Measurements from ENCODE around the gene SLC10A2. TPM values are rescaled to one million over a fixed set of nuclear protein-coding genes. Genes with fewer than 3 reads are reported as not detected.

The SLC10A2 gene
- polyA plus RNA-seq, 1 donor (not counting 4 experiments of a cell fraction or from before 2014, with no cell fraction given) = 0.39 TPM

DNA sequence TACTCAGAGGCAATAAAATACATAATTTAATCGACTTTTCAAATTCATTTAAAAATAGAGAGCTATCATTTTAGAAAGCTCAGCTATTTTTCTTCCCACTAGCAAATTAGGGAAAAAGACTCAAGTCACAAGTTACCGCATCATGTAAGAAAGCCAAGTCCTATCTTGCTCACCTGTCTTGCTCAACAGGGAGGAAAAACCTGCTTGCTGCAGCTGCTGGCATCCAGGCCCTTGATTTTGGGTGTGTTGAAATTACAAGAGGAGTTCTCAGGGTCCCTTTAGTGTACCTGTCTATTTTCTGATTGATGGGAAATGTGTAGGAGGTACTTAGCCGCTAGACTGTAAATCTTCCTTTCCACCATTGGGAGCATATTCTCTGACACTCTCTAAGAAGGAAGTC, 22.2 kb downstream of the SLC10A2 start:
- peak; percentile 41 for FAIRE-seq
- TF ChIP-seq, protein P1, sequence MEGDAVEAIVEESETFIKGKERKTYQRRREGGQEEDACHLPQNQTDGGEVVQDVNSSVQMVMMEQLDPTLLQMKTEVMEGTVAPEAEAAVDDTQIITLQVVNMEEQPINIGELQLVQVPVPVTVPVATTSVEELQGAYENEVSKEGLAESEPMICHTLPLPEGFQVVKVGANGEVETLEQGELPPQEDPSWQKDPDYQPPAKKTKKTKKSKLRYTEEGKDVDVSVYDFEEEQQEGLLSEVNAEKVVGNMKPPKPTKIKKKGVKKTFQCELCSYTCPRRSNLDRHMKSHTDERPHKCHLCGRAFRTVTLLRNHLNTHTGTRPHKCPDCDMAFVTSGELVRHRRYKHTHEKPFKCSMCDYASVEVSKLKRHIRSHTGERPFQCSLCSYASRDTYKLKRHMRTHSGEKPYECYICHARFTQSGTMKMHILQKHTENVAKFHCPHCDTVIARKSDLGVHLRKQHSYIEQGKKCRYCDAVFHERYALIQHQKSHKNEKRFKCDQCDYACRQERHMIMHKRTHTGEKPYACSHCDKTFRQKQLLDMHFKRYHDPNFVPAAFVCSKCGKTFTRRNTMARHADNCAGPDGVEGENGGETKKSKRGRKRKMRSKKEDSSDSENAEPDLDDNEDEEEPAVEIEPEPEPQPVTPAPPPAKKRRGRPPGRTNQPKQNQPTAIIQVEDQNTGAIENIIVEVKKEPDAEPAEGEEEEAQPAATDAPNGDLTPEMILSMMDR (optimal IDR thresholded peaks at IDR 0.05 in 1 of 3, IDR thresholded peaks at IDR 0.05 in 1 of 3, conservative IDR thresholded peaks at IDR 0.05 in 1 of 3; ENCODE audit: extremely low read depth in 1 of 3, insufficient read depth in 2 of 3, low read length in 3 of 3) = no peak
- TF ChIP-seq EZH2 (IDR thresholded peaks at IDR 0.05; ENCODE audit: low read length) = no peak
- H3K27me3 ChIP-seq (ENCODE audit: control insufficient read depth, extremely low read depth, insufficient read depth, low read length) = no peaks in the 10 kb centered on the region

DNA sequence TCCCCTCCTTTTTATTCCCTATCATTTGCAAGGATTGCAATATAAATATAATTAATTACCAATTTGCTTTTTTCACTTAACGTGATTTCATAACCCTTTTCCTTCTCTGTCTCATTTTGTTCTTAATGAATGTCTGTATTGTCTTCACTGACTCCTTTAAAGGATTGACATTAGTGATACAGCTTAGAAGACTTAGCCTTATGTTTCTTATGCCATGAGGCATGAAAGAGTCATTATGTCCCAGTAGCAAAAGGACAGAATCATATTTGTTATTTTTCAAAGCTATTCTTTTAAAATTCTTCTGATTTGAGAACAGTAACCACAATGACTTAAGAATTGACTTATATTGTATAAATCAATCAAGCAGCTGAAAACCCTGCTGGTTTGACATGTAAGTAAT, 26.2 kb downstream of the SLC10A2 start:
- Histone ChIP-seq H3K4me1 (ENCODE audit: control insufficient read depth, extremely low read depth, insufficient read depth, low read length) (no peaks in the 10 kb centered on the region), H3K9ac (ENCODE audit: control insufficient read depth, extremely low read depth, insufficient read depth, low read length) (no peak overlapping the region), H3K36me3 (ENCODE audit: control insufficient read depth in 2 of 2, extremely low read depth in 1 of 2, insufficient read depth in 2 of 2, low read length in 2 of 2) (no peaks in the 10 kb centered on the region), H3K9me3 (ENCODE audit: control insufficient read depth, low read depth, low read length) (no peaks in the 10 kb centered on the region), H3K9me1 (ENCODE audit: control insufficient read depth, extremely low read depth, insufficient read depth, low read length) (no peaks in the 10 kb centered on the region), H4K20me1 (ENCODE audit: control insufficient read depth, extremely low read depth, insufficient read depth, low read length) (no peaks in the 10 kb centered on the region), H3K27me3 (ENCODE audit: control insufficient read depth, extremely low read depth, insufficient read depth, low read length) (no peaks in the 10 kb centered on the region), H3K27ac (ENCODE audit: control insufficient read depth, insufficient read depth, low read length) (no peak overlapping the region), H3K79me2 (ENCODE audit: control insufficient read depth, insufficient read depth, low read length) (no peaks in the 10 kb centered on the region), H3K4me3 (ENCODE audit: control insufficient read depth in 2 of 3, extremely low read depth in 1 of 3, insufficient read depth in 2 of 3, low read depth in 1 of 3, low read length in 3 of 3) (no peak overlapping the region), H2AFZ (ENCODE audit: control insufficient read depth, low read length) (no peak overlapping the region), H3K4me2 (ENCODE audit: control insufficient read depth, extremely low read depth, insufficient read depth, low read depth, low read length) (no peak overlapping the region)
- DNase-seq (ENCODE audit: low read depth, low spot score) (no peak), FAIRE-seq (no peak)
- no peak for TF ChIP-seq EZH2 (IDR thresholded peaks at IDR 0.05; ENCODE audit: low read length)
- TF ChIP-seq, protein P1 (optimal IDR thresholded peaks at IDR 0.05 in 1 of 3, IDR thresholded peaks at IDR 0.05 in 1 of 3, conservative IDR thresholded peaks at IDR 0.05 in 1 of 3; ENCODE audit: extremely low read depth in 1 of 3, insufficient read depth in 2 of 3, low read length in 3 of 3) = no peak
- dilution Hi-C loops (cut with MboI; ENCODE audit: extremely low pct_ligation_motif_present, low sequenced_read_pairs) = no loop called here

More for the DNA sequence above, 22.2 kb downstream of the SLC10A2 start:
- Histone ChIP-seq H4K20me1 (ENCODE audit: control insufficient read depth, extremely low read depth, insufficient read depth, low read length) (no peaks in the 10 kb centered on the region), H3K4me1 (ENCODE audit: control insufficient read depth, extremely low read depth, insufficient read depth, low read length) (peaks cover 4% of the 10 kb centered on the region), H3K4me2 (ENCODE audit: control insufficient read depth, extremely low read depth, insufficient read depth, low read depth, low read length) (no peak overlapping the region), H3K9me3 (ENCODE audit: control insufficient read depth, low read depth, low read length) (no peaks in the 10 kb centered on the region), H3K4me3 (ENCODE audit: control insufficient read depth in 2 of 3, extremely low read depth in 1 of 3, insufficient read depth in 2 of 3, low read depth in 1 of 3, low read length in 3 of 3) (no peak overlapping the region), H3K27ac (ENCODE audit: control insufficient read depth, insufficient read depth, low read length) (no peak overlapping the region), H3K9ac (ENCODE audit: control insufficient read depth, extremely low read depth, insufficient read depth, low read length) (no peak overlapping the region), H3K79me2 (ENCODE audit: control insufficient read depth, insufficient read depth, low read length) (no peaks in the 10 kb centered on the region), H3K9me1 (ENCODE audit: control insufficient read depth, extremely low read depth, insufficient read depth, low read length) (no peaks in the 10 kb centered on the region), H3K36me3 (ENCODE audit: control insufficient read depth in 2 of 2, extremely low read depth in 1 of 2, insufficient read depth in 2 of 2, low read length in 2 of 2) (no peaks in the 10 kb centered on the region), H2AFZ (ENCODE audit: control insufficient read depth, low read length) (no peak overlapping the region)
- DNase-seq (ENCODE audit: low read depth, low spot score) = no peak
- dilution Hi-C loops (cut with MboI; ENCODE audit: extremely low pct_ligation_motif_present, low sequenced_read_pairs) = no loop called here

All from keratinocyte (primary cell).